ENCODE results near the gene RBM19. TPM values are rescaled to one million over a fixed set of nuclear protein-coding genes. Genes with fewer than 3 reads are reported as not detected.
A peak's percentile ranks its signal among the peaks of the same experiment; 100 is the strongest.

The RBM19 gene
- total and polyA plus RNA-seq, 2 of the 4 experiments (the other 2 are of a cell fraction), result 18.7 to 19.2 TPM

GRCh38 chr12:113949321-113950305 lies 16.5 kb downstream of the RBM19 start:
- Histone ChIP-seq H2BK120ac (ENCODE audit: low read depth, low read length) (no peak overlapping the region), H2BK5ac (ENCODE audit: low read depth, low read length, poor library complexity, severe bottlenecking) (no peak overlapping the region), H3K9me3 (ENCODE audit: control insufficient read depth, insufficient read depth, low read length) (no peaks in the 10 kb centered on the region), H3K79me1 (ENCODE audit: low read depth in 1 of 2, low read length in 2 of 2) (no peaks in the 10 kb centered on the region; a peak in 1 of 4 replicates), H3K23ac (ENCODE audit: low read depth, low read length) (no peak overlapping the region), H4K91ac (ENCODE audit: insufficient read depth, low read depth, low read length) (no peak overlapping the region), H2AK9ac (replicated peaks; ENCODE audit: low read depth, low read length, poor library complexity) (peak overlapping the region; percentile 35), H3K18ac (ENCODE audit: low read depth, low read length) (no peak overlapping the region), H3K14ac (replicated peaks; ENCODE audit: low read depth, low read length) (no peak overlapping the region), H3K4me3 (ENCODE audit: insufficient read depth, low read depth, low read length) (no peak overlapping the region), H2BK20ac (ENCODE audit: low read depth, low read length) (no peak overlapping the region), H2BK15ac (ENCODE audit: low read depth, low read length) (no peak overlapping the region), H3K27me3 (ENCODE audit: control insufficient read depth, insufficient read depth, low read length) (no peaks in the 10 kb centered on the region), H3K56ac (ENCODE audit: extremely low read depth, insufficient read depth, low read length) (no peak overlapping the region), H3K36me3 (ENCODE audit: control insufficient read depth, insufficient read depth, low read length) (peaks cover 56% of the 10 kb centered on the region), H3K9me1 (ENCODE audit: insufficient read depth, low read length) (peaks cover 2% of the 10 kb centered on the region; the same call in 1 of the 2 replicates), H4K20me1 (ENCODE audit: insufficient read depth, low read length) (no peaks in the 10 kb centered on the region), H3K9ac (ENCODE audit: low read depth, low read length) (no peak overlapping the region), H4K8ac (ENCODE audit: low read depth in 2 of 2, low read length in 2 of 2) (no peak overlapping the region), H3K4ac (ENCODE audit: low read depth, low read length) (no peak overlapping the region), H3K4me2 (ENCODE audit: low read depth, low read length) (no peak overlapping the region), H3K27ac (ENCODE audit: insufficient read depth, low read length) (no peak overlapping the region), H2AFZ (replicated peaks; ENCODE audit: low read length, poor library complexity) (no peak overlapping the region), H3K4me1 (ENCODE audit: control insufficient read depth, insufficient read depth, low read length) (no peaks in the 10 kb centered on the region), H2AK5ac (ENCODE audit: low read depth, low read length) (no peak overlapping the region), H4K5ac (ENCODE audit: low read depth, low read length) (no peak overlapping the region)
- in situ Hi-C loops (cut with MboI; ENCODE audit: low sequenced_read_pairs) (no loop called here), dilution Hi-C loops (cut with HindIII; ENCODE audit: low sequenced_read_pairs, unreplicated experiment) (no loop called here), intact Hi-C loops (cut with micrococcal nuclease) (no loop called here)
- 100% methylated on average over 1 of the region's 10 CpGs; no CpG with 5 or more reads in 1 of the 2 experiments for whole genome bisulfite sequencing, 2 experiments (ENCODE audit: extremely low coverage in 2 of 2, insufficient read length in 1 of 2)
- ATAC-seq (ENCODE audit: low read depth) (no peak), DNase-seq (no peak)
- TF ChIP-seq SMC3 (IDR thresholded peaks at IDR 0.05; ENCODE audit: low read depth, low read length) (no peak), MAZ (IDR thresholded peaks at IDR 0.05; ENCODE audit: borderline replicate concordance, low read depth, low read length) (no peak), POLR2A (IDR thresholded peaks at IDR 0.05; ENCODE audit: low read depth, low read length) (no peak), NFE2L2 (IDR thresholded peaks at IDR 0.05; ENCODE audit: low read depth, low read length) (no peak), RFX5 (IDR thresholded peaks at IDR 0.05; ENCODE audit: low read depth, low read length) (no peak), CHD1 (IDR thresholded peaks at IDR 0.05; ENCODE audit: low read depth, low read length) (no peak)
- POLR2A ChIA-PET (ENCODE audit: unreplicated experiment), result no interaction called here
- CTCF ChIA-PET, result no interaction called here
- no TSS peak for BruUV-seq (replicated peaks)
